ENCODE results near the gene CD164L2.
"Not testable (repeated sequence)": the region's sequence is repeated elsewhere in the genome, so short reads cannot be mapped to it uniquely, and the experiment has no call there.

CD164L2 gene

DNA sequence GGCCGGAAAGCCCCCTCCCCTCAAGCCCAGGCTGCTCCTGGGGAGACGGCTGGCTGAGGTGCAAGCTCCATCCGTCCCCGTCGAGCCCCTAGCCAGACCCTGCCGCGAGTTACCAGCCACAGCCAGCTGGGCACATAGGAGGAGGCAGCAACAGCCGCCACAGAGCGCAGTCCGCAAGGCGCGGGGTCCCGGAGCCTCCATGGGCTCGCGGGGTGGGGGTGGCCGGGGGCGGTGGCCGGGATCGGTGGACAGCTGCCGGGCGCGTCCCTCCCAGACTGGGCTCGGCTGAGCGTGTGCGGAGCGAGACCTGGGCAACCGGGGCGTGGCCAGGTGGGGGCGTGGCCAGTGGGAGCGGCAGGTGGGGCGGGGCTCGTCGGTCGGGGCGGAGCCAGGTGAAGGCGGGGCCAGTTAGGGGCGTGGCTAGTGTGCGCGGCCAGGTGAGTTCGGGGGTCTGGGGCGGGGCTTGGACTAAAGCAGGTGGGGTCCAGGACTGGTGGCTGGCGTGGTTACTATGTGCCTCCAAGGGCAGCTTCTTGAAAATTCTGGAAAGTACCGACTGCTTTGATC is at the start of gene CD164L2:
Gene CD164L2, minus strand, starts transcription at position 295 of the 567 bp plus-strand sequence. Its CDS starts 94 bp downstream, at position 201.
- no peak for DNase-seq (ENCODE audit: low read depth)

DNA sequence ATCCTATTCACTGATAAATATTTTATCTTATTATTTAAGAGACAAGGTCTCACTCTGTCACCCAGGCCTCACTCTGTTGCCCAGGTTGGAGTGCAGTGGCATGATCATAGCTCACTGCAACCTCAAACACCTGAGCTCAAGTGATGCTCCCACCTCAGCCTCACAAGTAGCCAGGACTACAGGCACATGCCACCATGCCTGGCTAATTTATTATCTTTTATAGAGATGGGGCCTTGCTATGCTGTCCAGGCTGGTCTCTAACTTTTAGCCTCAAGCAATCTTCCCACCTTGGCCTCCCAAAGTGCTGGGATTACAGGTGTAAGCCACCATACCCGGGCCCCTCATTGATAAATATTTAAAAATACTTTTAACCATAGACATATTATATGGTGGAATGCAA is 49.6 kb upstream of the CD164L2 start:
- not testable (repeated sequence) for DNase-seq (ENCODE audit: low read depth)

DNA sequence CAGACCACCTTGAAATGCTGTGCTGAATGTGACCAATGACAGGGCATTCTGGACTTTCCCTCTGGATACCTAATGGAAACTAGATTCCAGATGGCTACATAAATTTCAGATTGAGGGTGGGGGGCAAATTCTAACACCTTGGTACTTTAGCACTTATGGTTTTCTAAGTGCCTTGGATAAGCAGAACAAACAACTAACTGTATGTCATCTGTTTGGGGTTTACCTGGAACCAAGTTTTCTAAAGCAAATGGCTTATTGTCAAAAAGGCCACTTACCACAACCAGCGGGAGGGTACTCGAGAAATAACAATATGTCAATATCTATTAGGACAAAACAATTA is 48.4 kb upstream of the CD164L2 start:
- DNase-seq (ENCODE audit: low read depth) = no peak

DNA sequence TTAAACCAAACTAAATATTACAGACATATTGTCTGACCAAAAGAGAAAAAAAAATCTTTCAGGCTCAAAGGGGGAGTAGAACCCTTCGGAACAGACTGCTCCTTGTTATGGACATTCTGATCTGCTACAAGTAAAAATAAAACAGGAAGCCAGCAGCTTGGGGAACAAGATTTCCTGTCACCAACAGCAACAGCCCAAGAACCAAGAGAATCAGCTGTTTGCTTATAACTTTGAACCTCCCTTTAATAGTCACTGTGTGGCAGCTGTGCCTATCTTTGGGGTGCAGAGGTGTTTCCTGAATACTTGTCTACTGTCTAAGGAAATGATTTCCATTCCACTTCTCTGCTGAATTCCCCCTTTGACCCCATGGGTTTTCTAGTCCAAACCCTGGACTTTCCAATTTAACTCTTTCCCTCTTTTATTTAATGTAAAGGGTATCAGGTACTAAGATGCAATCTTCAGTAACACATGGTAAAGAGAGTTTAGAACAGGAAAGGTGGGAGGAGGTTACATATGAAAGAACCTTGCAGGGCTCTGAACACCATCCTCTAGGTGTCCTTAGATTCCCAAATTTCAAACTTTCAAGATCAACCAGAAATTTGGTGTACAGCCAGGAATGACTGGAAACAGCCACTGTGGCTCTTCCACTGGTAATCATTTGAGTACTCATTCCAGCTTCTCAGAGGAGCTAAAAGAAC is 47.9 kb upstream of the CD164L2 start:
- no peak for DNase-seq (ENCODE audit: low read depth)

DNA sequence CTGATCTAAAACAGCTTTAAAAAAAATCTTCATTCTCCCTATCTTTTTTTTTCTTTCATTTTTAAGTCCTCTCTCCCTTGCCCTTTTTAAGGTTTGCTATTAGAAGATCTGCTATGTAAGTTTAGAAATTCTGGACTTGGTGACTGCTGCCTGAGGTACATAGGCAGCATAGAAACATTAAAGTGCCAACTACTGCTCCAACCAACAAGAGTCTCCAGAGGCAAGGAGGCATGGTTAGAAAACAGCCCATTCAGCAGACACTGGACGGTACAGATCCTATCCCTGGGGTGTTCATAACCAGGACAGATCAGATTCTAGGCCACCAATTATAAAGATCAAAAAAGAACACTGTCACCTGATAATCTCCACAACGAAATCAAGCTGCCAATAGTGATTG is 45.9 kb upstream of the CD164L2 start:
- DNase-seq (ENCODE audit: low read depth) = no peak

DNA sequence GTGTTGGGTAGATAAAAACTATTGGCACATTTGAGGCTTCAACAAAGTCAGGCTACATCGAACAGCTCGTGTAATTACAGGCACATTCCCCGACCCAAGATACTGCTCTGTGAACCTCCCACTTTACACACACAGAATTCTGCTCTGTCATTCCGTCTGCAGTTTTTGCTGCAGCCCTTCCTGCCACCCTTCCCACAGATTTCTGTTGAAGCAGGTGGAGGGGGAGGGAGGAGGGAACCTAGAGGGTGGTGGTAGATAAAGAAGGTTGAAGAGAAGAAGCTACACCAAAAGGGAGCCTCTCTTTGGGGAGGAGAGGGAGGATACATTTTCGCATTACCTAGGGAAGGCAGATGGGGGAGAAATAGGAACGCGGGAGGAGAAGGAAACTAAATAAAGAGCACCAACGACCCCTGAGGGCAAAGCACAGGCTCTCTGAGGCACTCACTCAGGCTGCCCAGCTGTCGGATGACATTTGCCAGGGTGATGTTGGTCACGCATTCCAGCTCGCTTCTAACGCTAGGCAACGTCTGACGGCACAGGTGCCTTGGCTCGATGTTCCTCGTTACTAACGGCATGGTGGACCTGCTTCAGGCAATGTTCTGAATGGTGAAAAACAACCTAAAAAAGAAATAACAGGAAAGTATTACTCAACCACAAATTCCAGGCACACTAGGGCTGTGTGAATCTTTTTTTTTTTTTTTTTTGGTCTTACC is 45.3 kb upstream of the CD164L2 start:
- no peak for DNase-seq (ENCODE audit: low read depth)

DNA sequence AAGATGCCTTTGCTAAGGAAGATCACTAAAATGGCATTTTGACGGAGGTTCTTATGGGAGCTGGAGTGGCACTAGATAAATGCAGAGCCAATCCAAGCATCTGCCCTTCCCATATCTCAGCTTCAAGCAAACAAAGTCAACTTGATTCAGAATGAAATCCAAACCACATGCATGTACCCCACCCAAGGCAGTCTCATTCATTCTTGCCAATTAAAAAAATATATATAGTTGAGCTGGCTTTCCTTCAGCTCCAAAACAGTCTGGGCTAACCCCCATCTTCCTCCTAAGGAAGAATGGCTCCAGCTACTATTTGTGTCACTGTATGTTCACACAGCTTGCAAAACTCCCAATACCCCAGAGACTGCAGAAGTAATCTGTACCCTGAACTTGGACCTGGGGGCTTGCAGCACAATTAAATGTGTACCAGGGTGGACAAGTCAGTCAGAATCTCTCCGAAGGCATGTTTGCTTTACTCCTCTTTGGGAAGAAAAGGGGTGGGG is 44.7 kb upstream of the CD164L2 start:
- no peak for DNase-seq (ENCODE audit: low read depth)

DNA sequence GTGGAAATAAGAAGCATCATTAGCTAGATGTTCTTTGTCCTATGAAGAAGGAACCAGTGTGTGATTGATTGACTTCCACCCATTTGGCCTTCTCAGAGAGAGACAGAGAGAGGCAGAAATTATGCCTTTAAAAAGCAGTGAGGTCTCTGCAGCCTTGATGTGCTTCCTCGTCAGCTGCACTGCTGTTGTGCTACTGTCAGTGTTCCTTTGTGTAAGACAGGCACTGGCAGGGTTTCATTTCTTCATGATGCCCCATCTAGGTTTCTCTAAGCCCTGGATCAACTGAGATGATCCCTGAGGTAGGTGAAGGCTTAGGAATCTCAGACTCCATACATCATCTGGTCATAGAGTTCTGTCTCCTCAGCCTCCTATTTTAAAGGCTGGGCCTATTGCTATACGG is 44.2 kb upstream of the CD164L2 start:
- no peak for DNase-seq (ENCODE audit: low read depth)

DNA sequence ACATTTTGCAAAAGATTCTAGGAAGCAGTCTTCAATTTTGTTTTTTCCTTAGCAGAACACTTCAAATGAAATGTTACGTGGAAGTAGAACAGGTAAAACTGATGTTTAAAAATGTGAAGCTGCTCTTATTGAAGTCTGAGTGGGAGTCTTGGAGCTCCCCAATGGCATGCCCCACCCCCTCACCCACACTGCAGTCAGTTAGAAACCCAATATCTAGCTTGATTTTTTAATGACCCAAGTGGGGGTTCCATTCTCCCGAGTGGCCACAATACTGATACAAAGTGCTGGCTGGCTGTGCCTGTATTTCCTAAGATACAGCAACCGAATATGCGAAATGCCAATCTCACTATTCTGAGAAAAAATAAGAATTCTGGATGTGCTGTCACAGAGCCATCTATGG is 40.6 kb upstream of the CD164L2 start:
- DNase-seq (ENCODE audit: low read depth) = no peak

DNA sequence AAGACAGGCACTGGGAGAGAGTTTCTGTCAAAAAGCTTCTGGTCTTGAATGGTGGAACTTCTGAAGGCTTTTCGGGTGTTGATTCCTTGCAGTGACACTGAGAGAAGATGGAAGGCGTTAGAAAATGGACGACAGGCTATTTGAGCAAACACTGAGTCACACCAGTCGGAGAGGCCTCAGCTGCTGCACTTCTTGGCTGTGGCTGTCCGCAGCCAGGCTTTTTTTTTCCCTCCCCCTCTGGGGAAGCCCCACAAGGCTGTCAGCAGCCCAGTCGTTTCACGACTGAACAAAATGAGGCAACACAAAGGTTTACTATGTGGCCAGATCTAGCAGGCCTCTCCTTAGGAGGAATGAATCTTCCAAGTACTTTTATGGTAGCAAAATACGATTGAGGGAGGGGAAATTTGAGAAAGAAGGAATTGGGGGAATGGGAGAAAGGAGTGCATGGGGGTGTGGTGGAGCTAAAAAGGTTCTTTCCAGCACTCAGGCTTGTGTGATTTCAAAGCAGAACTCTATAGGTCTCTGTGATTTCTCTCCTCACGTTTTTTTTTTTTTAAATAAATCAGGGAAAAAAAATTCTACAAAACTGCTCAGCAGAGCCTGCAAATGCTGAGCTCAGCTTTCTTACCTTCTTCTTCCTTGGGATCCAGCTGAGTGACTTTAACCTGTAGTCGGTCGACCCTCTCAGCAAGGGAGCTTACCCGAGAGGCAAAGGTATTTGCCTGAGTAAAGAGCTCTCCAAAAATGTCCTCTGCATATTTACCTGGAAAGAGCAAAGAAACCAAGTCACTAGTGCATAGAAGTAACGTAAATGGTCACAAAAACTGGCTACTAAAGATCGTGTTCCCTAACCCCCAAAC is 35.4 kb upstream of the CD164L2 start:
- no peak for DNase-seq (ENCODE audit: low read depth)

DNA sequence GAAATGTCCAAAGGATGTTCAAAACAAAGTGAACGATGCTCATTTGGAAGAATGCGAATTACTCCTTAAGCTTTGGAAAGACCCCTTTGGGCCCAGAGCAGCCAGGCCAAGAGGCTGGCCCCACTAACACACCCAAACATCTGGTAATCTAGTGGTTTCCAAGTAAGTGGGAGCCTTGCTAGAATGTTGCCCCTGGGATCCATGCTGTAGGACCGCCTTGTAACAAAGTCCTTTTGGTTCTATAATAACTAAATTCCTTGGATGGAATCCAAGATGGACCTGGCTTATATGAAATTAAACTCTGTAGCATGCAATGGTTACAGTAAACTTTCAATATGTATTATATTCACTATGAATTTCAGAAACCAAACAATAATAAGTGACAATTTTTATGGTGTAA is 34.6 kb upstream of the CD164L2 start:
- no peak for DNase-seq (ENCODE audit: low read depth)

DNA sequence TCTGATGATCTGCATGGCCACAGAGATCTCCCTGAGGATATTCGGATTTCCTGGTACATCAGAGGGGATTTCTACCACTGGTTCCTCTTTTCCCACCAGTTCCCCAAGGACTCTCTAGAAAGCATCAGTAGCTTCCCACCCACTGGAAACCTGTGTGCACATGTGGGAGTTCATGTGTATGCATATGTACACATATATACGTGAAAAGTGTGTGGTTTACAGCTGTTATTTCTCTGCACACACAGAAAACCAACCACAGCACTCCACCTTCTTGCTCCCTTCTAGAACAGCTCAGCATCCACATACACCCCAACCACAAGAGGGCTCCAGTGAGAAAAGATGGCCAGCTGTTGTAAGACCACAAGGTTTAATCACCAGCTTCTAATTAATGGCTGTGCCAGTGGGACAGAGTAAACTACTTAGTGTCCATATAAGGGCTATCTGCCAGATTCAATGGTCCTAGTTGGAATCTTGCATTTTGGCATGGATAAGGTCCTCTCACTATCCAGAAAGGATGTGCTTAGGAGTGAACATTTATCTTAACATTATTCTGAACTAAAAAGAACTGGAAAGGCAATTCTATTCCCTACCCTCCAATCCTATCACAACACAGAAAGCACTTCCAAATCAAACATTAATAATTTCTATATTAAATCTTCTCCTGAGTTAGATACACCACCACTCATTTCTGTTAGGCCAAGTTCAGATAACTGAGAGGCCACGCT is 33.4 kb upstream of the CD164L2 start:
- no peak for DNase-seq (ENCODE audit: low read depth)

DNA sequence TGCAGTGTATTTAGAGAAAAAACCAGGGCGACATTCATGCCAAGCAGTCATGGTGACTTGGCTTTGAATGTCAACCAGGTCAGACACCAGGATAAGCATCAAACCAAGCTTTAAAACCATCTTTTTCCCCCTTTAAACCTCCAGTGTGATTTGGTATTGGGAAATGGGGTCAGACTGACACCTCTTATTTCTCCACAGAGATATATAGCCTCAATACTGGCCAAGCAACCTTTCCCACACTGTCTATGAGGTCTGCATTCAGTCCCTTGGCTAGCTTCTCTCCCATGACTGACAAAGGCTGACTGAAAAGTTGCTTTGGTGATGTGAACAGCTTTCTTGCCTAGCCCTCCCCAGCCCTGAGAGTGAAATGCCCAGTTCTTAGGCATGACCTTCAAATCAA is 31.0 kb upstream of the CD164L2 start:
- DNase-seq (ENCODE audit: low read depth) = no peak

DNA sequence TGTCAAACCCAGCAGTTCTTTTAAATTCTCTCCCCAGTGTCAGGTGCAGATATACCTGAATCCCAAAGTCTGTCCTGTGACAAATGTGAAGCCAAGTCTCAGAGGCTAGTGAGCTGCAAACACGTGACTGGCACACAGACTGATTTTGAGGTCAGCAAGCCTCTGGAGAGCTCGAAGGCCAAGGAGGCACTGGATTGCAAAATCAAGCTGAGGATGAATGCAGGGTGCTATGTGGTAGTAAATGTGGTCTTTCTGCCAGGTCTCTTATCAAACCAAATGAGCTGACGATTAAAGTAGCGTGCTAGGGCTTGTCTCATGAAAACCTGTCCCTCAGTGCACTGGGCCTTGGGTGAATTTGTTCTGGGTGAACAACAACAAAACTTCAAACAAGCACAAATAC is 29.9 kb upstream of the CD164L2 start:
- no peak for DNase-seq (ENCODE audit: low read depth)

DNA sequence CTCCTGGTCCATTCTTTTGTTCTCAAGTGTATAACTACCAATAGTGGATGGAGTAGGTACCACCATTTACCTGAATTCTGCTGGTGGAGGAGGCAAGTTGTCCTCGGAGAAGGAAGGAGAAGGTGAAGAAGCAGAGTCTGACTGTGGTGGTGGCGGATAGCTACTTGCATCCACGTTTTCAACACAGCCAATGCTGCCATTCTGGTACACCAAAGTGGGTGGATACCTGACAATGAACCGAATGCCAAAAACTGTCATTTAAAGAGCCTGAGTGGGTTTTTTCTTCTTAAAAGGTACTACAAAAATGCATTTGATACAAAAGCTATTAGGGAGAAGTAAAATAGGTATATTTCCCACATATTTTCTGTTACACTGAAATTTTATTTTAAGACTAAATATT is 29.4 kb upstream of the CD164L2 start:
- DNase-seq (ENCODE audit: low read depth) = no peak

DNA sequence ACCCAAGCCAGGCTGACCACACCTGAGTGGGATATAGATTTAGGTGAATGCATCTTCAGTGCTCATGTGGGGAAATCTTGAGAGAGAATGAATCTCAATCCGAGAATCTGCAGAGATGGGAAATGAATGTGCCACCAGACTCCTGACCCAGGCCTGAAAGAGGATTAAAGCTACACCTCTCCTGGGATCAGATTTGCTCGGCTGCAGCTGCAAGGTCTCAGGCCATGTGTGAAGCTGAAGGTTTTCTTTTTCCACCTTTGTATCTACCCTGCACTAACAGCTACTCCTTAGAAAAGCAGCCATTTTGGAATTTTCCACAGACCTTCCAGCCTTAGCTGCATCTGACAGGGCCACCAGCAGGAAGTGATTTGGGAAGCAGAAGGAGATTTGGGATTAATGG is 27.6 kb upstream of the CD164L2 start:
- DNase-seq (ENCODE audit: low read depth) = no peak

DNA sequence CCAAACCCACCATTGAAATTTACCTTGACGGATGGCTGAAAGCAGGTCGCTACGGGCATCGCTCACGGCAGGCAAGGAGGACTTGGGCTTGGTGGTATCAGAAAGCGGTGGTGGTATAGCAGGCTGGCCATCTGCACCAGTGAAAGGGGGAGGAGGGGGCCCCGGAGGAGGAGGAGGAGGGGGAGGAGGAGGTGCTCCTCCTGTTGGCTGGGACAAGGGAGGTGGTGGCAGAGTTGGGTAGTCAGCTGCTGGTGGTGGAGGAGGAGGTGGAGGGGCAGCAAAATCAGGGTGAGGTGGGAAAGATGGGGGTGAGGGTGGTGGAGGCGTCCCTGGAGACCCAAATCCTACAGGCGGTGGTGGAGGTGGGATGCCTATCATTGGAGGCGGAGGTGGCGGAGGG is 26.5 kb upstream of the CD164L2 start:
- no peak for DNase-seq (ENCODE audit: low read depth)

DNA sequence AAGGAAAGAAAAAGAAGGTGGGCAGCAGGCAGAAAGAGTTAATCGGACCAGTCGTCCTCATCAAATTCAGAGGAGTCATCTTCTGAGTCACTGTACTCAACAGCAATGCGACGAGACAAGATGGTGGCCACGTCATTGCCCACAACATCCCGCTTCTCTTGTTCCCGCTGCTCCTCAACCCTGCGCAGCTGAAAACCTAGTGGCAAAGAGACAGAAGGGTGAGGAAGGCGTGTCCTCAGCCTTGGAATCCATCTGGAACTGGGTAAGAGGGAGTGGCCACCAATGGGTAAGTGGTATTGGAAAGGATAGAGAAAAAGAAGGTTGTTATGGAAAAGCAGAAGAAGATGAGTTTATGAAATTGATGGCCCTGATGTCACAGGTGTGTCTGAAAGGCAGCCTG is 25.0 kb upstream of the CD164L2 start:
- no peak for DNase-seq (ENCODE audit: low read depth)

DNA sequence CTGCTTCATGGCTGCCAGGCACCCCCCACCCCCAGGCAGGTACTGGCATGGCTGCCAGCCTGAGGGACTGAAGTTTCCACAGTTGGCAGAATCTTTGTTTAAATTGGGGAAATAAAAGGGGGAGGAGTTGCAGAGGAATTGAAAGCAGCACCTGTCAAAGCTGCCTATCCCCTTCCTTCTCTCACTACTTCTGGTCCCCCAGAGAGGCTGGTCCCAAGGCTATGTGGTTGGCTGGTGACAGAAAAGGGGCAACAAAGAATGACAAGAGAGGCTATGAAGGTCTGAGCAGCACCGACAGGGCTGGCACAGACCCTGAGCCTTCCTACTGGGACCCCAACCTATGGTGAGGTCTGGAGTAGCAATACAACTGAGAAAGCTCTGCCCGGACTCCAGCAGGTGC is 23.7 kb upstream of the CD164L2 start:
- DNase-seq (ENCODE audit: low read depth) = not testable (repeated sequence)

DNA sequence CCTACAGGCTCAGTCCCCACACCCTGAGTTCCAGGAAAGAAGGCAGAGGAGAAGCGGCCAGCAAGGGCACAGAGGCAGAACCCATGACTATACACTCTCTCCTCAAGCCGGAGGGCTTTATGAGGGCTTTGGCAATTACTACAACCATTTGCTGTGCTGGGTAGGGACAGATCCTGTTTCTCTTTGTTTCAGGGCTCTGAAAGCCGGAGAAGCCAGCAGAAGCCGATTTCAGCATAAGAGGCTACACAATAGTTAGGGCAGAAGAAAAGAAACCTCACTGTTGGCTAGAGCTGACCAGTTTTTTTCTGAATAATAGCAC is 23.2 kb upstream of the CD164L2 start:
- no peak for DNase-seq (ENCODE audit: low read depth)

DNA sequence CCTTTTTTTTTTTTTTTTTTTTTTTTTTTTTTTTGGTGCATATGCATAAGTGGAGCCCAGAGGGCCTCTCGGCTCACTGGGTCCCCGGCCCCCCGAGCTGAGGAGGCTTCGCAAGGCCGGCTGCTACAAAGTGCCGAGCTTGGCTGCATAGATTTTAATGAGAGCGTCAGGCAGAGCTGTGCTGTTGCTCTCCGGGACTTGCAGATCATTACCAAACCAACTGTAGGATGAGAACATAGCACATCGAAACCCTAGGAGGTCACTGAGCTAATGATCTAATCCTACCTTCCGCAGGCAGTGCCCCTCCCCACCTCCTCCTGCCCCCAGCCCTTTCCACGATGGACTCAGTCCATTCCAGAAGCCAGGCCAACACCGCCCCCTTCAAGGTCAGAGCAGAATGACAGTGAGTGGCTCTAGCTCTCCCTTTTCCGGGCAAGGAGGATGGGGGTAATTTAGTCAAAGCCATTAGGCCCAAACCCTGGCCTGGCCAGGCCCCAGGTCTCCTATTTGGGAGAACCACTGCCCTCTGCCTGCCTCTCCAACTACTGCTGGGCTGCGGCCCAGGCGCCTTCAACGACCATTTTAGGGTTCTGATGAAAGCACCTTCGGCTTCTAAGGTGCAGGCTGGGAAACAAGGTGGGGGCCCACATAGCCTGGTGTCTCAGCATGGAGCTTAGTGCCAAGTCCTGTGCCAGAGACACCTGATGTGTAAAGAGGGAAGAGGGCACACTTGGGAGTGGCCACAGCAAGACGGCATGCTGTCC is 22.6 kb upstream of the CD164L2 start:
- not testable (repeated sequence) for DNase-seq (ENCODE audit: low read depth)

Measured in stimulated activated CD8-positive, alpha-beta memory T cell treated with anti-CD3 and anti-CD28 coated beads, Interleukin-15, amount 100 ng/mL, for 24 hours (primary cell).